A549 (cell line): ENCODE measurements around the gene PACS1.

Experiments used
- CTCF ChIP-seq: fragments of >200 bp; sonication (Bioruptor Twin); formaldehyde crosslinking; IDR thresholded peaks from 3 replicates; pipeline ENCODE4 v1.5.1; 2016
- PBX3 ChIP-seq: IDR thresholded peaks from 2 replicates; pipeline ENCODE4 v1.6.1; 2012
- REST ChIP-seq: fragments of 200-600 bp; sonication (generic); IDR thresholded peaks from 2 replicates; pipeline ENCODE4 v1.6.1; 2016; ENCODE audit warnings: antibody characterized with exemption, mild to moderate bottlenecking, moderate library complexity

- TF ChIP-seq PBX3: no peak
- no peak for TF ChIP-seq REST
- TF ChIP-seq CTCF: no peak
Measured at GRCh38 chr11:66101066-66101464, 31.0 kb downstream of the PACS1 start.
